ENCODE results near the gene GRIFIN. TPM values are rescaled to one million over a fixed set of nuclear protein-coding genes. Genes with fewer than 3 reads are reported as not detected.

GRIFIN gene
- total RNA-seq, 2 donors from 2014 or later: not detected

DNA sequence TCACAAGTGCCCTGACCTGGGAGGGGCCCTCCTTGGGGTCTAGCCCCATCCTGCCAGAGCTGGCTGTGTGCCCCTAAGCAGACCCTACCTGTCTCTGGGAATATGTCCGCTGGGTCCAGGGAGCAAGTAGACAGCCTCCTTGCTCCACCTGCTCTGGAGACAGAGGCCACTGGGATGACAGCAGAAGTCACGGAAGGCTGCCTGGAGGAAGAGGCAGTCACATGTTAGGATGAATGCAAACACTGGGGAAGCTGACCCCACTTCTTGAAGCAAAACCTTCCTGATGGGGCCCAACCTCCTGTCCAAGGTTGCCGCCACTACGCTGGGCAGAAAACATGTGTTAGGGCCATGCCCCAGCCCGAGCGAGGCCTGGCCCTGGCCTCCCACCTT, 31.7 kb upstream of the GRIFIN start:
- Histone ChIP-seq H3K27me3 (ENCODE audit: control insufficient read depth, insufficient read depth, low read length, poor library complexity, severe bottlenecking) (no peaks in the 10 kb centered on the region), H3K4me3 (ENCODE audit: low read length) (no peak overlapping the region), H3K27ac (ENCODE audit: low read depth, low read length) (no peak overlapping the region), H3K9ac (ENCODE audit: extremely low read depth, low read length, poor library complexity, severe bottlenecking) (no peak overlapping the region), H3K36me3 (ENCODE audit: control insufficient read depth, insufficient read depth, low read length) (no peaks in the 10 kb centered on the region), H3K4me1 (ENCODE audit: control insufficient read depth, insufficient read depth, low read length) (peaks cover 15% of the 10 kb centered on the region), H3K9me3 (ENCODE audit: control insufficient read depth, low read length) (no peaks in the 10 kb centered on the region)
- WGBS, 2 experiments (ENCODE audit: insufficient coverage in 1 of 2, insufficient read length in 1 of 2): 94 to 100% methylated on average over 2 to 6 of the region's 6 CpGs
- Mint-ChIP-seq H3K27ac (no peak overlapping the region), H3K4me3 (no peak overlapping the region), H3K27me3 (ENCODE audit: insufficient read depth) (no peaks in the 10 kb centered on the region), H3K9me3 (no peaks in the 10 kb centered on the region), H3K36me3 (ENCODE audit: low read depth) (no peaks in the 10 kb centered on the region), H3K4me1 (peaks cover 24% of the 10 kb centered on the region)
- DNase-seq: no peak
- TF ChIP-seq, protein P1, sequence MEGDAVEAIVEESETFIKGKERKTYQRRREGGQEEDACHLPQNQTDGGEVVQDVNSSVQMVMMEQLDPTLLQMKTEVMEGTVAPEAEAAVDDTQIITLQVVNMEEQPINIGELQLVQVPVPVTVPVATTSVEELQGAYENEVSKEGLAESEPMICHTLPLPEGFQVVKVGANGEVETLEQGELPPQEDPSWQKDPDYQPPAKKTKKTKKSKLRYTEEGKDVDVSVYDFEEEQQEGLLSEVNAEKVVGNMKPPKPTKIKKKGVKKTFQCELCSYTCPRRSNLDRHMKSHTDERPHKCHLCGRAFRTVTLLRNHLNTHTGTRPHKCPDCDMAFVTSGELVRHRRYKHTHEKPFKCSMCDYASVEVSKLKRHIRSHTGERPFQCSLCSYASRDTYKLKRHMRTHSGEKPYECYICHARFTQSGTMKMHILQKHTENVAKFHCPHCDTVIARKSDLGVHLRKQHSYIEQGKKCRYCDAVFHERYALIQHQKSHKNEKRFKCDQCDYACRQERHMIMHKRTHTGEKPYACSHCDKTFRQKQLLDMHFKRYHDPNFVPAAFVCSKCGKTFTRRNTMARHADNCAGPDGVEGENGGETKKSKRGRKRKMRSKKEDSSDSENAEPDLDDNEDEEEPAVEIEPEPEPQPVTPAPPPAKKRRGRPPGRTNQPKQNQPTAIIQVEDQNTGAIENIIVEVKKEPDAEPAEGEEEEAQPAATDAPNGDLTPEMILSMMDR (conservative IDR thresholded peaks at IDR 0.05): no peak

DNA sequence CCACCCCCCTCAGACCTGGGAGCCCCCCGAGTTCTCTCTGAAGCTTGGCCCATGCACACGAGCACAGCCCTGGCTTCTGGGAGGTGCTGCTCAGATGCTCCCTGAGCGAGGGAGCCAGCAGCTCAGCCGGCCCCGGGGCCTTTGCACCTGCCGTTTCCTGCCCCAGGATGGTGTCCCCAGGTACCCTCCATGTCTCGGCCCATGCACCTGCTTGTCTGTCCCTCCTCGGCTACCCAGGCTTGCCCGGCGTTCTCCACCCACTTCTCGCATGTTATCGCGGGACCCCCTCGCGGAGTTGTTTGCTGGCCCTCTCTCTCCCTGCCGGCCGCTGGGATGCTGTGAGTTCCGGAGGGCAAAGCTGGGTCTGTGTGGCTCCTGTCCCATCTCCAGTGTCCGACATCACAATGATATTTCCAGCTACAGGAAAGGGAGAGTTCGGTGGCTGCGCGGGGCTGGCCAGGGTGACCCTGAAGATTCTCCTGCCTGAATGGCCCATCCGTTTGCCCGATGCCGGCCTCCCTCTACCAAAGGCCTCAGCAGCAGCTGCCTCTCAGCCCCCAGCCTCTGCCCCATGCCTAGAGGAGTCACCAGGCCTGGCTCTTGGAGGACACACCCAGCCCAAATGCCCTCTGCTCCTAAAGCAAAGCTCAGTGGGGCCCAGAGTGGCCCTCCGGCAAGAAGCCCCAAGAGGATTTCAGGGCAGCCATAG, 31.2 kb upstream of the GRIFIN start:
- H3K36me3 ChIP-seq (ENCODE audit: control insufficient read depth, insufficient read depth, low read length): no peaks in the 10 kb centered on the region
- no peak overlapping the region for H3K27ac ChIP-seq (ENCODE audit: low read depth, low read length)
- no peak for DNase-seq
- TF ChIP-seq, protein P1 (conservative IDR thresholded peaks at IDR 0.05): no peak
- Mint-ChIP-seq H3K4me3 (no peak overlapping the region), H3K27me3 (ENCODE audit: insufficient read depth) (no peaks in the 10 kb centered on the region), H3K36me3 (ENCODE audit: low read depth) (no peaks in the 10 kb centered on the region), H3K4me1 (peaks cover 18% of the 10 kb centered on the region), H3K9me3 (no peaks in the 10 kb centered on the region), H3K27ac (peak overlapping the region; percentile 10)
- peaks cover 15% of the 10 kb centered on the region for H3K4me1 ChIP-seq (ENCODE audit: control insufficient read depth, insufficient read depth, low read length)
- no peak overlapping the region for H3K9ac ChIP-seq (ENCODE audit: extremely low read depth, low read length, poor library complexity, severe bottlenecking)
- 83% methylated on average over 18 to 26 of the region's 26 CpGs for WGBS, 2 experiments (ENCODE audit: insufficient coverage in 1 of 2, insufficient read length in 1 of 2)
- H3K4me3 ChIP-seq (ENCODE audit: low read length): no peak overlapping the region
- no peaks in the 10 kb centered on the region for H3K9me3 ChIP-seq (ENCODE audit: control insufficient read depth, low read length)
- H3K27me3 ChIP-seq (ENCODE audit: control insufficient read depth, insufficient read depth, low read length, poor library complexity, severe bottlenecking): no peaks in the 10 kb centered on the region

- no peaks in the 10 kb centered on the region for H3K36me3 Mint-ChIP-seq (ENCODE audit: low read depth)
- WGBS, 2 experiments (ENCODE audit: insufficient coverage in 1 of 2, insufficient read length in 1 of 2): 93 to 100% methylated on average over 6 to 14 of the region's 14 CpGs
- no peaks in the 10 kb centered on the region for H3K9me3 ChIP-seq (ENCODE audit: control insufficient read depth, low read length)
Measured at GRCh38 chr7:2505401-2505800, 29.2 kb upstream of the GRIFIN start.

More at GRCh38 chr7:2505401-2505800, 29.2 kb upstream of the GRIFIN start:
- no peaks in the 10 kb centered on the region for H3K9me3 Mint-ChIP-seq
- H3K27ac Mint-ChIP-seq: no peak overlapping the region
- H3K4me3 ChIP-seq (ENCODE audit: low read length): no peak overlapping the region
- DNase-seq: no peak
- H3K4me3 Mint-ChIP-seq: no peak overlapping the region
- no peaks in the 10 kb centered on the region for H3K4me1 ChIP-seq (ENCODE audit: control insufficient read depth, insufficient read depth, low read length)
- TF ChIP-seq, protein P1 (conservative IDR thresholded peaks at IDR 0.05): no peak
- H3K27me3 Mint-ChIP-seq (ENCODE audit: insufficient read depth): no peaks in the 10 kb centered on the region
- H3K36me3 ChIP-seq (ENCODE audit: control insufficient read depth, insufficient read depth, low read length): no peaks in the 10 kb centered on the region
- H3K4me1 Mint-ChIP-seq: peaks cover 13% of the 10 kb centered on the region
- no peaks in the 10 kb centered on the region for H3K27me3 ChIP-seq (ENCODE audit: control insufficient read depth, insufficient read depth, low read length, poor library complexity, severe bottlenecking)
- H3K9ac ChIP-seq (ENCODE audit: extremely low read depth, low read length, poor library complexity, severe bottlenecking): no peak overlapping the region
- H3K27ac ChIP-seq (ENCODE audit: low read depth, low read length): no peak overlapping the region
